Measurements from ENCODE around the gene MRPL21. TPM values are rescaled to one million over a fixed set of nuclear protein-coding genes. Genes with fewer than 3 reads are reported as not detected.
A peak's percentile ranks its signal among the peaks of the same experiment; 100 is the strongest.

MRPL21 gene
- polyA plus RNA-seq, 2 of the 4 experiments (the other 2 are of a cell fraction): 116 to 131 TPM

DNA sequence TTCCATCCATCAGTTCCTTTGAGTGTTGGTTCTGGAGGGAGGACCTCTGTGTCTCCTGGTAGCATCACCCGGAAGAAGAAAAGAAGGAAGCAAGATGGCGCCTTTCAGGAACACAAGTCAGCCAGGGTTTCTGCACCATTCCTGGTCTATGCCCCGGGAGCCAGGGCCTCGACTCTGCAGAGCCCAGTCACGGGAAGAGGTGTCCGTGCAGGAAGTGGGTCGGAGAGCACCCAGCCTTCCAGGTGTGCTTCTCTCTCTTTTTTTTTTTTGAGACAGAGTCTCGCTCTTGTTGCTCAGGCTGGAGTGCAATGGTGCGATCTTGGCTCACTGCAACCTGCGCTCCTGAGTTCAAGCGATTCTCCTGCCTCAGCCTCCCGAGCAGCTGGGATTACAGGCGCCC is 21.2 kb downstream of the MRPL21 start:
- no peaks in the 10 kb centered on the region for H3K4me1 ChIP-seq
- FAIRE-seq (no peak), DNase-seq (ENCODE audit: low read depth in 1 of 2, low spot score in 1 of 2) (no peak), ATAC-seq (no peak)
- no peak overlapping the region for H3K4me3 ChIP-seq
- ChIA-PET POLR2A (no interaction called here), CTCF (no interaction called here)
- H3K4me2 ChIP-seq: no peak overlapping the region
- no peaks in the 10 kb centered on the region for H3K9me3 ChIP-seq
- H3K27ac ChIP-seq: 0 out of 6 replicates have a peak overlapping the region, but pooled peaks of 1 of the 2 experiments have one; percentile 8
- TF ChIP-seq, protein P1, sequence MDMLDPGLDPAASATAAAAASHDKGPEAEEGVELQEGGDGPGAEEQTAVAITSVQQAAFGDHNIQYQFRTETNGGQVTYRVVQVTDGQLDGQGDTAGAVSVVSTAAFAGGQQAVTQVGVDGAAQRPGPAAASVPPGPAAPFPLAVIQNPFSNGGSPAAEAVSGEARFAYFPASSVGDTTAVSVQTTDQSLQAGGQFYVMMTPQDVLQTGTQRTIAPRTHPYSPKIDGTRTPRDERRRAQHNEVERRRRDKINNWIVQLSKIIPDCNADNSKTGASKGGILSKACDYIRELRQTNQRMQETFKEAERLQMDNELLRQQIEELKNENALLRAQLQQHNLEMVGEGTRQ (IDR thresholded peaks at IDR 0.05): no peak
- no peak for TF ChIP-seq JUNB (IDR thresholded peaks at IDR 0.05)
- WGBS (ENCODE audit: missing lambda C conversion rate): 93% methylated on average over 13 of the region's 13 CpGs

- WGBS (ENCODE audit: missing lambda C conversion rate): 93% methylated on average over 2 of the region's 2 CpGs
- DNase-seq (ENCODE audit: low read depth in 1 of 2, low spot score in 1 of 2) (no peak), FAIRE-seq (no peak), ATAC-seq (no peak)
- H3K4me2 ChIP-seq: no peak overlapping the region
- no peak overlapping the region for H3K4me3 ChIP-seq
- ChIA-PET CTCF (no interaction called here), POLR2A (no interaction called here)
- TF ChIP-seq EHF (CRISPR knock-in tag; IDR thresholded peaks at IDR 0.05): no peak
- TF ChIP-seq GATA3 (IDR thresholded peaks at IDR 0.05; ENCODE audit: borderline replicate concordance): no peak
- no peak for TF ChIP-seq CBX8 (IDR thresholded peaks at IDR 0.05)
- TF ChIP-seq MAFK (IDR thresholded peaks at IDR 0.05; ENCODE audit: partially characterized antibody): no peak
- TF ChIP-seq, protein P2, sequence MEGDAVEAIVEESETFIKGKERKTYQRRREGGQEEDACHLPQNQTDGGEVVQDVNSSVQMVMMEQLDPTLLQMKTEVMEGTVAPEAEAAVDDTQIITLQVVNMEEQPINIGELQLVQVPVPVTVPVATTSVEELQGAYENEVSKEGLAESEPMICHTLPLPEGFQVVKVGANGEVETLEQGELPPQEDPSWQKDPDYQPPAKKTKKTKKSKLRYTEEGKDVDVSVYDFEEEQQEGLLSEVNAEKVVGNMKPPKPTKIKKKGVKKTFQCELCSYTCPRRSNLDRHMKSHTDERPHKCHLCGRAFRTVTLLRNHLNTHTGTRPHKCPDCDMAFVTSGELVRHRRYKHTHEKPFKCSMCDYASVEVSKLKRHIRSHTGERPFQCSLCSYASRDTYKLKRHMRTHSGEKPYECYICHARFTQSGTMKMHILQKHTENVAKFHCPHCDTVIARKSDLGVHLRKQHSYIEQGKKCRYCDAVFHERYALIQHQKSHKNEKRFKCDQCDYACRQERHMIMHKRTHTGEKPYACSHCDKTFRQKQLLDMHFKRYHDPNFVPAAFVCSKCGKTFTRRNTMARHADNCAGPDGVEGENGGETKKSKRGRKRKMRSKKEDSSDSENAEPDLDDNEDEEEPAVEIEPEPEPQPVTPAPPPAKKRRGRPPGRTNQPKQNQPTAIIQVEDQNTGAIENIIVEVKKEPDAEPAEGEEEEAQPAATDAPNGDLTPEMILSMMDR (IDR thresholded peaks at IDR 0.05): no peak
- TF ChIP-seq SREBF2 (IDR thresholded peaks at IDR 0.05): no peak
- no peak for TF ChIP-seq KDM5A (IDR thresholded peaks at IDR 0.05)
- TF ChIP-seq NR3C1 (IDR thresholded peaks at IDR 0.05): no peak
- no peak for TF ChIP-seq RAD21 (conservative IDR thresholded peaks at IDR 0.05 in 1 of 2, IDR thresholded peaks at IDR 0.05 in 1 of 2)
- TF ChIP-seq ESRRA (IDR thresholded peaks at IDR 0.05; ENCODE audit: borderline replicate concordance, low read length): no peak
- no peak for TF ChIP-seq JUNB (IDR thresholded peaks at IDR 0.05)
- TF ChIP-seq FOXS1 (CRISPR knock-in tag; IDR thresholded peaks at IDR 0.05): no peak
- no peak for TF ChIP-seq SMC3 (IDR thresholded peaks at IDR 0.05)
- no peak for TF ChIP-seq CEBPB (IDR thresholded peaks at IDR 0.05)
- no peak for TF ChIP-seq RCOR1 (IDR thresholded peaks at IDR 0.05; ENCODE audit: low read depth, low read length)
- TF ChIP-seq POLR2AphosphoS2 (conservative IDR thresholded peaks at IDR 0.05; ENCODE audit: low read length): no peak
- TF ChIP-seq ATOH8 (CRISPR knock-in tag; IDR thresholded peaks at IDR 0.05; ENCODE audit: low read depth): no peak
- no peak for TF ChIP-seq ZSCAN20 (CRISPR knock-in tag; IDR thresholded peaks at IDR 0.05)
- no peak overlapping the region for H3K27ac ChIP-seq
- no peaks in the 10 kb centered on the region for H3K9me3 ChIP-seq
- H3K4me1 ChIP-seq: no peaks in the 10 kb centered on the region
Observed at GRCh38 chr11:68881320-68881719, 22.3 kb downstream of the MRPL21 start.

- H3K4me2 ChIP-seq: no peak overlapping the region
- no peak for TF ChIP-seq EHF (CRISPR knock-in tag; IDR thresholded peaks at IDR 0.05)
- no peak for TF ChIP-seq SMC3 (IDR thresholded peaks at IDR 0.05)
- TF ChIP-seq HES2 (IDR thresholded peaks at IDR 0.05): no peak
- TF ChIP-seq, protein P3, sequence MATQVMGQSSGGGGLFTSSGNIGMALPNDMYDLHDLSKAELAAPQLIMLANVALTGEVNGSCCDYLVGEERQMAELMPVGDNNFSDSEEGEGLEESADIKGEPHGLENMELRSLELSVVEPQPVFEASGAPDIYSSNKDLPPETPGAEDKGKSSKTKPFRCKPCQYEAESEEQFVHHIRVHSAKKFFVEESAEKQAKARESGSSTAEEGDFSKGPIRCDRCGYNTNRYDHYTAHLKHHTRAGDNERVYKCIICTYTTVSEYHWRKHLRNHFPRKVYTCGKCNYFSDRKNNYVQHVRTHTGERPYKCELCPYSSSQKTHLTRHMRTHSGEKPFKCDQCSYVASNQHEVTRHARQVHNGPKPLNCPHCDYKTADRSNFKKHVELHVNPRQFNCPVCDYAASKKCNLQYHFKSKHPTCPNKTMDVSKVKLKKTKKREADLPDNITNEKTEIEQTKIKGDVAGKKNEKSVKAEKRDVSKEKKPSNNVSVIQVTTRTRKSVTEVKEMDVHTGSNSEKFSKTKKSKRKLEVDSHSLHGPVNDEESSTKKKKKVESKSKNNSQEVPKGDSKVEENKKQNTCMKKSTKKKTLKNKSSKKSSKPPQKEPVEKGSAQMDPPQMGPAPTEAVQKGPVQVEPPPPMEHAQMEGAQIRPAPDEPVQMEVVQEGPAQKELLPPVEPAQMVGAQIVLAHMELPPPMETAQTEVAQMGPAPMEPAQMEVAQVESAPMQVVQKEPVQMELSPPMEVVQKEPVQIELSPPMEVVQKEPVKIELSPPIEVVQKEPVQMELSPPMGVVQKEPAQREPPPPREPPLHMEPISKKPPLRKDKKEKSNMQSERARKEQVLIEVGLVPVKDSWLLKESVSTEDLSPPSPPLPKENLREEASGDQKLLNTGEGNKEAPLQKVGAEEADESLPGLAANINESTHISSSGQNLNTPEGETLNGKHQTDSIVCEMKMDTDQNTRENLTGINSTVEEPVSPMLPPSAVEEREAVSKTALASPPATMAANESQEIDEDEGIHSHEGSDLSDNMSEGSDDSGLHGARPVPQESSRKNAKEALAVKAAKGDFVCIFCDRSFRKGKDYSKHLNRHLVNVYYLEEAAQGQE (IDR thresholded peaks at IDR 0.05): no peak
- TF ChIP-seq TFCP2L1 (CRISPR knock-in tag; IDR thresholded peaks at IDR 0.05): no peak
- no peak for TF ChIP-seq RAD21 (conservative IDR thresholded peaks at IDR 0.05 in 1 of 2, IDR thresholded peaks at IDR 0.05 in 1 of 2)
- TF ChIP-seq CHD2 (IDR thresholded peaks at IDR 0.05; ENCODE audit: low read length, partially characterized antibody): no peak
- H3K9me3 ChIP-seq: no peaks in the 10 kb centered on the region
- ATAC-seq: no peak
- CTCF ChIA-PET: no interaction called here
- H3K27ac ChIP-seq: no peak overlapping the region
- DNase-seq (ENCODE audit: low read depth in 1 of 2, low spot score in 1 of 2): no peak
- no peaks in the 10 kb centered on the region for H3K4me1 ChIP-seq
- POLR2A ChIA-PET: no interaction called here
- no peak for FAIRE-seq
- WGBS (ENCODE audit: missing lambda C conversion rate): 92% methylated on average over 5 of the region's 5 CpGs
- no peak overlapping the region for H3K4me3 ChIP-seq
Observed at GRCh38 chr11:68880851-68881250, 22.8 kb downstream of the MRPL21 start.

Measured in A549 (cell line).